HEK293 (cell line): ENCODE results near the gene KIF13A.

Experiments
- TCF7L2 ChIP-seq: IDR thresholded peaks from 2 replicates; pipeline ENCODE4 v1.6.1; 2011; ENCODE audit warnings: low read depth, mild to moderate bottlenecking, inconsistent platforms, low read length, moderate library complexity, borderline replicate concordance
- ZBTB17 ChIP-seq: fragments of 450-650 bp; formaldehyde crosslinking; IDR thresholded peaks from 2 replicates; pipeline ENCODE4 v1.5.1; 2016; ENCODE audit warnings: missing biosample characterization, missing genetic modification characterization
- ZBTB8A ChIP-seq: fragments of 450-650 bp; formaldehyde crosslinking; IDR thresholded peaks from 2 replicates; pipeline ENCODE4 v1.5.1; 2016; ENCODE audit warnings: missing biosample characterization, missing genetic modification characterization
- ZNF133 ChIP-seq: fragments of 450-650 bp; formaldehyde crosslinking; IDR thresholded peaks from 2 replicates; pipeline ENCODE4 v1.5.1; 2016; ENCODE audit warnings: missing biosample characterization, missing genetic modification characterization
- ZNF2 ChIP-seq: fragments of 450-650 bp; formaldehyde crosslinking; IDR thresholded peaks from 2 replicates; pipeline ENCODE4 v1.5.1; 2016; ENCODE audit warnings: missing biosample characterization, missing genetic modification characterization
- TF ChIP-seq, protein P1 (sequence below): fragments of 450-650 bp; formaldehyde crosslinking; IDR thresholded peaks from 2 replicates; pipeline ENCODE4 v1.5.1; 2016; ENCODE audit warnings: missing biosample characterization, missing genetic modification characterization
- TF ChIP-seq, protein P2 (sequence below): fragments of 450-650 bp; formaldehyde crosslinking; IDR thresholded peaks from 2 replicates; pipeline ENCODE4 v1.5.1; 2016; ENCODE audit warnings: missing biosample characterization, missing genetic modification characterization
- TF ChIP-seq, protein P3 (sequence below): fragments of 450-650 bp; formaldehyde crosslinking; optimal IDR thresholded peaks from 2 replicates; pipeline ENCODE3; 2016; ENCODE audit warnings: missing biosample characterization, mild to moderate bottlenecking, missing genetic modification characterization
- TF ChIP-seq, protein P4 (sequence below): fragments of 450-650 bp; formaldehyde crosslinking; IDR thresholded peaks from 2 replicates; pipeline ENCODE4 v1.5.1; 2017; ENCODE audit warnings: missing biosample characterization, missing genetic modification characterization

DNA sequence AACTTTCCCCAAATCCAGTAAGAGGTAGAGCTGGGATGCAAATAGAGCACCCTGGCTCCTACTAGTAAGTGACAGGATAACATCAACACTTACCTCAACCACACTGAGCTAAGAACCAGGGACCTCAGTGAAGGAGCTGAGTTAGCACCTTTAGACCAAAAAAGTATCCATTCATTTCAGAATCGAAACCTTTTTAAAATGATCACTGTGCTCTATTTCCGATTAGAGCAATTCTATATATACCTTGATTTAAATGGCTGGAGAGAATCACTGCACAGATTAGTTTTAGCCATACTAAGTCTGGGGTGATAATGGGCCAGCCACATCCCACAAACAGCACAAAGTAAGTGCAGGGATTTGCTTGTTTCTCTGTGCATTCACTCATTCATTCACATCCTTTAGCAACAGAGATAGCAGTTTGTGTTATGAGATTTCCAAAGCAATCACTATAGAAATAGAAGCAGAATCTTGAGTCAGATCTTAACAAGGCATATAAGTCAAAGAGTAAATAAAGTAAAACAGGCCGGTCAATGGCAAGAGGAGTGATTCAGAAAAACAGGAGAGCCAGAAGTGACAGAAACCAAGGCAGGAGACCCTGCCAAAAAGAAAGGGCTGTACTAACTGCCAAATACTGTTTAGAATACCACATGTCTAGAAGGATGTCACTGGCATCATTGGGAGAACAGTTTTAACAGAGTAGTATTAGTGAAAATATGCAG is 136.3 kb downstream of the KIF13A start:
- TF ChIP-seq TCF7L2 (no peak), ZBTB17 (tag by site-specific recombination) (no peak), ZNF133 (no peak), ZBTB8A (tag by site-specific recombination) (no peak), ZNF2 (tag by site-specific recombination) (no peak)
- TF ChIP-seq, protein P1, sequence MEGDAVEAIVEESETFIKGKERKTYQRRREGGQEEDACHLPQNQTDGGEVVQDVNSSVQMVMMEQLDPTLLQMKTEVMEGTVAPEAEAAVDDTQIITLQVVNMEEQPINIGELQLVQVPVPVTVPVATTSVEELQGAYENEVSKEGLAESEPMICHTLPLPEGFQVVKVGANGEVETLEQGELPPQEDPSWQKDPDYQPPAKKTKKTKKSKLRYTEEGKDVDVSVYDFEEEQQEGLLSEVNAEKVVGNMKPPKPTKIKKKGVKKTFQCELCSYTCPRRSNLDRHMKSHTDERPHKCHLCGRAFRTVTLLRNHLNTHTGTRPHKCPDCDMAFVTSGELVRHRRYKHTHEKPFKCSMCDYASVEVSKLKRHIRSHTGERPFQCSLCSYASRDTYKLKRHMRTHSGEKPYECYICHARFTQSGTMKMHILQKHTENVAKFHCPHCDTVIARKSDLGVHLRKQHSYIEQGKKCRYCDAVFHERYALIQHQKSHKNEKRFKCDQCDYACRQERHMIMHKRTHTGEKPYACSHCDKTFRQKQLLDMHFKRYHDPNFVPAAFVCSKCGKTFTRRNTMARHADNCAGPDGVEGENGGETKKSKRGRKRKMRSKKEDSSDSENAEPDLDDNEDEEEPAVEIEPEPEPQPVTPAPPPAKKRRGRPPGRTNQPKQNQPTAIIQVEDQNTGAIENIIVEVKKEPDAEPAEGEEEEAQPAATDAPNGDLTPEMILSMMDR (tag by site-specific recombination): no peak
- TF ChIP-seq, protein P2, sequence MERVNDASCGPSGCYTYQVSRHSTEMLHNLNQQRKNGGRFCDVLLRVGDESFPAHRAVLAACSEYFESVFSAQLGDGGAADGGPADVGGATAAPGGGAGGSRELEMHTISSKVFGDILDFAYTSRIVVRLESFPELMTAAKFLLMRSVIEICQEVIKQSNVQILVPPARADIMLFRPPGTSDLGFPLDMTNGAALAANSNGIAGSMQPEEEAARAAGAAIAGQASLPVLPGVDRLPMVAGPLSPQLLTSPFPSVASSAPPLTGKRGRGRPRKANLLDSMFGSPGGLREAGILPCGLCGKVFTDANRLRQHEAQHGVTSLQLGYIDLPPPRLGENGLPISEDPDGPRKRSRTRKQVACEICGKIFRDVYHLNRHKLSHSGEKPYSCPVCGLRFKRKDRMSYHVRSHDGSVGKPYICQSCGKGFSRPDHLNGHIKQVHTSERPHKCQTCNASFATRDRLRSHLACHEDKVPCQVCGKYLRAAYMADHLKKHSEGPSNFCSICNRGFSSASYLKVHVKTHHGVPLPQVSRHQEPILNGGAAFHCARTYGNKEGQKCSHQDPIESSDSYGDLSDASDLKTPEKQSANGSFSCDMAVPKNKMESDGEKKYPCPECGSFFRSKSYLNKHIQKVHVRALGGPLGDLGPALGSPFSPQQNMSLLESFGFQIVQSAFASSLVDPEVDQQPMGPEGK (tag by site-specific recombination): no peak
- TF ChIP-seq, protein P3, sequence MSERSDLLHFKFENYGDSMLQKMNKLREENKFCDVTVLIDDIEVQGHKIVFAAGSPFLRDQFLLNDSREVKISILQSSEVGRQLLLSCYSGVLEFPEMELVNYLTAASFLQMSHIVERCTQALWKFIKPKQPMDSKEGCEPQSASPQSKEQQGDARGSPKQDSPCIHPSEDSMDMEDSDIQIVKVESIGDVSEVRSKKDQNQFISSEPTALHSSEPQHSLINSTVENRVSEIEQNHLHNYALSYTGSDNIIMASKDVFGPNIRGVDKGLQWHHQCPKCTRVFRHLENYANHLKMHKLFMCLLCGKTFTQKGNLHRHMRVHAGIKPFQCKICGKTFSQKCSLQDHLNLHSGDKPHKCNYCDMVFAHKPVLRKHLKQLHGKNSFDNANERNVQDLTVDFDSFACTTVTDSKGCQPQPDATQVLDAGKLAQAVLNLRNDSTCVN (tag by site-specific recombination): no peak
- TF ChIP-seq, protein P4, sequence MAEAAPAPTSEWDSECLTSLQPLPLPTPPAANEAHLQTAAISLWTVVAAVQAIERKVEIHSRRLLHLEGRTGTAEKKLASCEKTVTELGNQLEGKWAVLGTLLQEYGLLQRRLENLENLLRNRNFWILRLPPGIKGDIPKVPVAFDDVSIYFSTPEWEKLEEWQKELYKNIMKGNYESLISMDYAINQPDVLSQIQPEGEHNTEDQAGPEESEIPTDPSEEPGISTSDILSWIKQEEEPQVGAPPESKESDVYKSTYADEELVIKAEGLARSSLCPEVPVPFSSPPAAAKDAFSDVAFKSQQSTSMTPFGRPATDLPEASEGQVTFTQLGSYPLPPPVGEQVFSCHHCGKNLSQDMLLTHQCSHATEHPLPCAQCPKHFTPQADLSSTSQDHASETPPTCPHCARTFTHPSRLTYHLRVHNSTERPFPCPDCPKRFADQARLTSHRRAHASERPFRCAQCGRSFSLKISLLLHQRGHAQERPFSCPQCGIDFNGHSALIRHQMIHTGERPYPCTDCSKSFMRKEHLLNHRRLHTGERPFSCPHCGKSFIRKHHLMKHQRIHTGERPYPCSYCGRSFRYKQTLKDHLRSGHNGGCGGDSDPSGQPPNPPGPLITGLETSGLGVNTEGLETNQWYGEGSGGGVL (tag by site-specific recombination): no peak
